Body of pancreas (tissue), 4 donors: ENCODE results near the gene CYP19A1.

Experiments used
- CTCF ChIP-seq, 7 experiments: fragments of 450-650 bp in 4 of 7; fragments of 200-600 bp in 3 of 7; sonication (generic) in 3 of 7; IDR thresholded peaks; one replicate each; pipeline ENCODE4 v1.5.1; 2016 to 2019; ENCODE audit warnings: antibody characterized with exemption in 7 of 7
- POLR2A ChIP-seq, 3 donors: fragments of 450-650 bp; IDR thresholded peaks; one replicate each; pipeline ENCODE4 v1.6.1; 2016; ENCODE audit warnings: antibody characterized with exemption in 3 of 3, mild to moderate bottlenecking in 2 of 3

DNA sequence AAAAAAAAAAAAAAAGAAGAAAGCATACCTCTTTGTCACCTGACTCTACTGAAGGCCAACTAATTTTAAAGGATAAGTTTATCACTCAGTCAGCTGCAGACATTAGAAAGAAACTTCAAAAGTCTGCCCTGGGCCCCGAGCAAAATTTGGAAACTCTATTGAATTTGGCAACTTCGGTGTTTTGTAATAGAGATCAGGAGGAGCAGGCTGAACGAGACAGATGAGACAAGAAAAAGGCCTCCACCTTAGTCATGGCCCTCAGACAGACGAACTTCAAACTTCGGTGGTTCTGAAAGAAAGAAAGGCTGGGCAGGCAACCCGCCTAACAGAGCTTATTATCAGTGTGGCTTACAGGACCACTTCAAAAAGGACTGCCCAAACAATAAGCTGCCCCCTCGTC, 21.6 kb upstream of the CYP19A1 start:
- TF ChIP-seq CTCF (IDR thresholded peaks at IDR 0.05) (no peak), POLR2A (IDR thresholded peaks at IDR 0.05) (no peak)
